Neutrophil (primary cell): Measurements from ENCODE around the gene CCM2.
"Not testable (repeated sequence)": the region's sequence is repeated elsewhere in the genome, so short reads cannot be mapped to it uniquely, and the experiment has no call there.

Experiments
- H3K27ac ChIP-seq: fragments of 200-600 bp; sonication (generic); 2 replicates; pipeline ENCODE4 v1.5.1; 2016; ENCODE audit warnings: mild to moderate bottlenecking, moderate library complexity
- H3K27me3 ChIP-seq: fragments of 200-600 bp; sonication (generic); 2 replicates; pipeline ENCODE4 v1.6.0; 2016; ENCODE audit warnings: mild to moderate bottlenecking
- H3K36me3 ChIP-seq: fragments of 200-600 bp; sonication (generic); 2 replicates; pipeline ENCODE4 v1.5.1; 2017
- H3K4me1 ChIP-seq, 2 experiments: fragments of 200-600 bp in 1 of 2; sonication (generic) in 1 of 2; 1 replicate in 1 of 2; 2 replicates in 1 of 2; pipeline versions ENCODE4 v1.5.1 to v1.6.1; 2013 to 2016; ENCODE audit warnings: low read depth in 1 of 2, low read length in 1 of 2, mild to moderate bottlenecking in 1 of 2, moderate library complexity in 1 of 2; ENCODE audit not compliant: control insufficient read depth in 1 of 2, insufficient read depth in 1 of 2
- H3K4me3 ChIP-seq, 2 experiments: fragments of 200-600 bp in 1 of 2; sonication (generic) in 1 of 2; 1 replicate in 1 of 2; 2 replicates in 1 of 2; pipeline ENCODE4 v1.5.1; 2013 to 2016; ENCODE audit warnings: low read depth in 1 of 2, low read length in 1 of 2, mild to moderate bottlenecking in 1 of 2, moderate library complexity in 1 of 2
- H3K9me3 ChIP-seq: fragments of 200-600 bp; sonication (generic); 2 replicates; pipeline ENCODE4 v1.5.1; 2016
- TF ChIP-seq, protein P1 (sequence below): fragments of 200-600 bp; sonication (generic); IDR thresholded peaks from 2 replicates; pipeline ENCODE4 v1.5.1; 2016; ENCODE audit warnings: antibody characterized with exemption

Gene CCM2

DNA sequence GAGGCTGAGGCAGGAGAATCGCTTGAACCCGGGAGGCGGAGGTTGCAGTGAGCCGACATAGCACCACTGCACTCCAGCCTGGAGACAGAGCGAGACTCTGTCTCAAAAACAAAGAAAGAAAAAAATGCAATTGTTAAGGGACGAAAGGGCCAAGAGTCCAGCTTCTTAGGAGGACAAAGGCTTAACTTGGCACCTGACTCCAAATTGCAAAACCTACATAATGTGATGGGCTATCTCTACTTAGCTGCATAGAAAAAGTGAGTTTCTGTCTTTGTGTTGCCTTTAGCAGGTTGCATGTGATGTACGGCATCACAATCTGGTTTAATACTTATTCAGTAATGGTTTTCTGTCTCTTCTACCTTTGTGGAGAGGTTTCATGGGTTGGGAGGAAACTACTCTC is 12.5 kb upstream of the CCM2 start:
- Histone ChIP-seq H3K27ac (no peak overlapping the region), H3K27me3 (no peaks in the 10 kb centered on the region), H3K9me3 (no peaks in the 10 kb centered on the region), H3K4me1 (peaks cover 19% of the 10 kb centered on the region in 2 experiments), H3K4me3 (no peak overlapping the region), H3K36me3 (peaks cover 3% of the 10 kb centered on the region)
- TF ChIP-seq, protein P1, sequence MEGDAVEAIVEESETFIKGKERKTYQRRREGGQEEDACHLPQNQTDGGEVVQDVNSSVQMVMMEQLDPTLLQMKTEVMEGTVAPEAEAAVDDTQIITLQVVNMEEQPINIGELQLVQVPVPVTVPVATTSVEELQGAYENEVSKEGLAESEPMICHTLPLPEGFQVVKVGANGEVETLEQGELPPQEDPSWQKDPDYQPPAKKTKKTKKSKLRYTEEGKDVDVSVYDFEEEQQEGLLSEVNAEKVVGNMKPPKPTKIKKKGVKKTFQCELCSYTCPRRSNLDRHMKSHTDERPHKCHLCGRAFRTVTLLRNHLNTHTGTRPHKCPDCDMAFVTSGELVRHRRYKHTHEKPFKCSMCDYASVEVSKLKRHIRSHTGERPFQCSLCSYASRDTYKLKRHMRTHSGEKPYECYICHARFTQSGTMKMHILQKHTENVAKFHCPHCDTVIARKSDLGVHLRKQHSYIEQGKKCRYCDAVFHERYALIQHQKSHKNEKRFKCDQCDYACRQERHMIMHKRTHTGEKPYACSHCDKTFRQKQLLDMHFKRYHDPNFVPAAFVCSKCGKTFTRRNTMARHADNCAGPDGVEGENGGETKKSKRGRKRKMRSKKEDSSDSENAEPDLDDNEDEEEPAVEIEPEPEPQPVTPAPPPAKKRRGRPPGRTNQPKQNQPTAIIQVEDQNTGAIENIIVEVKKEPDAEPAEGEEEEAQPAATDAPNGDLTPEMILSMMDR = no peak

DNA sequence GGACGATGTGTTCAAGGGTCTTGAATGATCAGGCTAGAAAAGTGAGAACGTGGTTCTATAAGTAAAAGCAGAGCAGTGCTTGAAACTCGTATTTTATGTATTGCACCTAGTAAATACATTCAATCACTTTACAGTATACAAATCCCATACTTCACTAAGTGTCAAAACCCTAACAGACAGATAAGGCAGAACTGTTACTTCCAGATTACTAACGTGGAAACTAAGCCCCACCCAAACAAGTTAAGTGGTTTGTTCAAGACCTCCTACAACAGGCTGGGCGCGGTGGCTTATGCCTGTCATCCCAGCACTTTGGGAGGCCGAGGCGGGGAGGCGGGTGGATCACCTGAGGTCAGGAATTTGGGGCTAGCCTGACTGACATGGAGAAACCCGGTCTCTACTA is 12.0 kb upstream of the CCM2 start:
- H3K9me3 ChIP-seq = no peaks in the 10 kb centered on the region
- H3K4me3 ChIP-seq = no peak overlapping the region
- H3K36me3 ChIP-seq = no peaks in the 10 kb centered on the region
- no peak overlapping the region for H3K27ac ChIP-seq
- TF ChIP-seq, protein P1 = no peak
- H3K4me1 ChIP-seq = peaks cover 19% of the 10 kb centered on the region in 2 experiments
- no peaks in the 10 kb centered on the region for H3K27me3 ChIP-seq

DNA sequence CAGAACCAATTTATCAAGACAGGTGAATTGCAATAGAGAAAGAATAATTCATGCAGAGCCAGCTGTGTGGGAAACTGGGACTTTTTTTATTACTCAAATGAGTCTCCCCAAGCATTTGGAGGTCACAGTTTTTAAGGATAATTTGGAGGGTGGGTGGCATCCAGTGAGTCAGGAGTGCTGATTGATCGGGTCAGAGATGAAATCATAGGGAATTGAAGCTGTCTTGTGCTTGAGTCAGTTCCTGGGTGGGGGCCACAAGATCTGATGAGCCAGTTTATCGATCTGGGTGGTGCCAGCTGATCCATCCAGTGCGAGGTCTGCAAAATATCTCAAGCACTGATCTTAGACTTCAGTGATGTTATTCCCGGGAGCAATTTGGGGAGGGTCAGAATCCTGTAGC is 11.3 kb upstream of the CCM2 start:
- H3K36me3 ChIP-seq = no peaks in the 10 kb centered on the region
- H3K4me1 ChIP-seq = peaks cover 19% of the 10 kb centered on the region in 2 experiments
- TF ChIP-seq, protein P1 = no peak
- H3K4me3 ChIP-seq = no peak overlapping the region
- no peak overlapping the region for H3K27ac ChIP-seq
- H3K27me3 ChIP-seq = no peaks in the 10 kb centered on the region
- no peaks in the 10 kb centered on the region for H3K9me3 ChIP-seq

DNA sequence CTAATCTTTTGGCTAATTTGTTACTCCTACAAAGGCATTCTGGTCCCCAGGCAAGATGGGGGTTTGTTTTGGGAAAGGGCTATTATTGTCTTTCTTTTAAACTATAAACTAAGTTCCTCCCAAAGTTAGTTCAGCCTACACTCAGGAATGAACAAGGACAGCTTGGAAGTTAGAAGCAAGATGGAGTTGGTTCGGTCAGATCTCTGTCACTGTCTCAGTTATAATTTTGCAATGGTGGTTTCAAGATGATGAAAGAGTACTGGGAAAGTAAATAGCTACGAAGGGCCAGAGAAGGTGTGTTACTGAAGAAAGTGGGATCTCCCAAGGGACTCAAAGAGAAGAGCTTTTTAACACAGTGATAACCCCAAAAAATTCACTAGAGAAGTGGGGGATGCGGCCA is 10.9 kb upstream of the CCM2 start:
- Histone ChIP-seq H3K4me3 (no peak overlapping the region), H3K27ac (no peak overlapping the region), H3K9me3 (no peaks in the 10 kb centered on the region), H3K4me1 (peaks cover 19% of the 10 kb centered on the region in 2 experiments), H3K36me3 (no peaks in the 10 kb centered on the region), H3K27me3 (no peaks in the 10 kb centered on the region)
- TF ChIP-seq, protein P1 = no peak

DNA sequence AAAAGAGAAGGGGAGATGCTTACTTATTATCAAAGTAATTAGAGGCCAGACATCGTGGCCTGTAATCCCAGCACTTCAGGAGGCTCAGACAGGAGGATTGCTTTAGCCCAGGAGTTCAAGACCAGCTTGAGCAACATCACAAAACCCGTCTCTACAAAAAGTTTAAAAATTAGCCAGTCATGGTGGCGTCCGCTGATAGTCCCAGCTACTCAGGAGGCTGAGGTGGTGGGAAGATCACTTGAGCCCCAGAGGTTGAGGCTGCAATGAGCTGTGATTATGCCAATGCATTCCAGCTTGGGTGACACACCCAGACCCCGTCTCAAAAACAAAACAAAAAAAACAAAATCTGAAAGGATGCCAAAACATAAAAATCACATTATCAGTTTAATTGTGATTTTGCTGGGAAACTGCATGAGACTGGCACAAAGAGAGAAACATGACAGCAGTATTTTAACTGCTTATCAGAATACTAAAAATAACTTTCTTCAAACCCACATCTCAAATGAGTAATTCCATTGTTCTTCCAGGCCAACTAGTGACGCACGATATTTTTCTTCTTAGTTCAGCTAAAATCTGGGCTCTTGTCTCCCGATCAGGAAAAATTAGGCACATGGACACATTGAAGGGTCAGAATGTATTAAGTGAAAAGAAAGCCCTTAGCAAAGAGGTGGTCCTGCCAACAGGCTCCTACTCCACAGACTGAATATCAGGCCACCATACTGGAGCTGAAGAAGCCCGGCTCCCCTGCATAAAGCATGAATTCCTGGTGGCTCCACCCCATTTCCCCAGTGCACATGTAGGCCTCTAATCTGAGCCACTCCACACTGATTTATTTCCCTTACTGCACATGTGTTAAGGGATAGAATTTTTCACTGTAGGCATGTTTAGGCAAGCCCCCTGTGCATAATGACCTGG is 9.6 kb upstream of the CCM2 start:
- Histone ChIP-seq H3K9me3 (no peaks in the 10 kb centered on the region), H3K27ac (no peak overlapping the region), H3K36me3 (no peaks in the 10 kb centered on the region), H3K4me1 (peaks cover 16 to 19% of the 10 kb centered on the region in 2 experiments), H3K4me3 (no peak overlapping the region), H3K27me3 (no peaks in the 10 kb centered on the region)
- TF ChIP-seq, protein P1 = no peak

DNA sequence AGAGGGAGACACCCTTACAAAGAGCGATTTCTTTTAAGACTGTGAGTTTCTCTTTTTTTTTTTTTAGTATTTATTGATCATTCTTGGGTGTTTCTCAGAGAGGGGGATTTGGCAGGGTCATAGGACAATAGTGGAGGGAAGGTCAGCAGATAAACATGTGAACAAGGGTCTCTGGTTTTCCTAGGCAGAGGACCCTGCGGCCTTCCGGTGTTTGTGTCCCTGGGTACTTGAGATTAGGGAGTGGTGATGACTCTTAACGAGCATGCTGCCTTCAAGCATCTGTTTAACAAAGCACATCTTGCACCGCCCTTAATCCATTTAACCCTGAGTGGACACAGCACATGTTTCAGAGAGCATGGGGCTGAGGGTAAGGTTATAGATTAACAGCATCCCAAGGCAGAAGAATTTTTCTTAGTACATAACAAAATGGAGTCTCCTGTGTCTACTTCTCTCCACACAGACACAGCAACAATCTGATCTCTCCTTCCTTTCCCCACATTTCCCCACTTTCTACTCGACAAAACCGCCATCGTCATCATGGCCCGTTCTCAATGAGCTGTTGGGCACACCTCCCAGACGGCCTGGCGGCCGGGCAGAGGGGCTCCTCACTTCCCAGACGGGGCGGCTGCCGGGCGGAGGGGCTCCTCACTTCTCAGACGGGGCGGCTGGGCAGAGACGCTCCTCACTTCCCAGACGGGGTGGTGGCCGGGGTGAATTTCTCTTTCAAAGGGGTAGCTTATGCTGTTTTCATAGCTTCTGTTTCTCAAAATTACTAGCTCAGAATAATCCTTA is 7.8 kb upstream of the CCM2 start:
- not testable (repeated sequence) for H3K36me3 ChIP-seq, H3K4me1 ChIP-seq, H3K9me3 ChIP-seq, H3K27ac ChIP-seq, H3K27me3 ChIP-seq, H3K4me3 ChIP-seq
